HG03354 (cell line): ENCODE data around the gene HIVEP3.
A peak's percentile ranks its signal among the peaks of the same experiment; 100 is the strongest.

Experiments
- ATAC-seq: cut with Tn5 transposase; IDR thresholded peaks from one replicate; pipeline ENCODE4 v1.9.1; 2021; ENCODE audit warnings: mild to moderate bottlenecking; ENCODE audit not compliant: unreplicated experiment, poor library complexity, severe bottlenecking

HIVEP3 gene

GRCh38 chr1:41633764-41634163 is 285.0 kb downstream of the HIVEP3 start:
- no peak for ATAC-seq

- no peak for ATAC-seq
Measured at GRCh38 chr1:41632781-41633575, 285.7 kb downstream of the HIVEP3 start.

- ATAC-seq = no peak
Measured at GRCh38 chr1:41631971-41632370, 286.8 kb downstream of the HIVEP3 start.

- ATAC-seq = no peak
Measured at GRCh38 chr1:41631154-41631553, 287.6 kb downstream of the HIVEP3 start.

- no peak for ATAC-seq
Measured at GRCh38 chr1:41629571-41629970, 289.2 kb downstream of the HIVEP3 start.

GRCh38 chr1:41629141-41629540 is 289.6 kb downstream of the HIVEP3 start:
- ATAC-seq = no peak

- no peak for ATAC-seq
Measured at GRCh38 chr1:41627491-41628280, 291.0 kb downstream of the HIVEP3 start.

GRCh38 chr1:41626616-41627375 is 291.9 kb downstream of the HIVEP3 start:
- no peak for ATAC-seq

GRCh38 chr1:41626146-41626545 is 292.6 kb downstream of the HIVEP3 start:
- no peak for ATAC-seq

GRCh38 chr1:41623736-41624135 is 295.0 kb downstream of the HIVEP3 start:
- ATAC-seq = no peak

GRCh38 chr1:41622859-41623732 is 295.6 kb downstream of the HIVEP3 start:
- peak; percentile 75 for ATAC-seq

- ATAC-seq = no peak
Measured at GRCh38 chr1:41622402-41622801, 296.3 kb downstream of the HIVEP3 start.

- ATAC-seq = no peak
Measured at GRCh38 chr1:41621791-41622190, 296.9 kb downstream of the HIVEP3 start.

GRCh38 chr1:41621256-41621655 is 297.5 kb downstream of the HIVEP3 start:
- no peak for ATAC-seq

- no peak for ATAC-seq
Measured at GRCh38 chr1:41620365-41621169, 298.2 kb downstream of the HIVEP3 start.

GRCh38 chr1:41619511-41620364 is 299.0 kb downstream of the HIVEP3 start:
- no peak for ATAC-seq

- ATAC-seq = no peak
Measured at GRCh38 chr1:41618871-41619270, 299.9 kb downstream of the HIVEP3 start.
